Activated CD8-positive, alpha-beta memory T cell treated with anti-CD3 and anti-CD28 coated beads, Interleukin-2, amount 50 U/mL, for 1 hour (primary cell): Measurements from ENCODE around the gene C2CD4A.

Experiments used
- DNase-seq: peaks from one replicate; pipeline ENCODE4 v3.0.0-alpha.2; 2020; ENCODE audit errors: extremely low read depth

The C2CD4A gene

DNA sequence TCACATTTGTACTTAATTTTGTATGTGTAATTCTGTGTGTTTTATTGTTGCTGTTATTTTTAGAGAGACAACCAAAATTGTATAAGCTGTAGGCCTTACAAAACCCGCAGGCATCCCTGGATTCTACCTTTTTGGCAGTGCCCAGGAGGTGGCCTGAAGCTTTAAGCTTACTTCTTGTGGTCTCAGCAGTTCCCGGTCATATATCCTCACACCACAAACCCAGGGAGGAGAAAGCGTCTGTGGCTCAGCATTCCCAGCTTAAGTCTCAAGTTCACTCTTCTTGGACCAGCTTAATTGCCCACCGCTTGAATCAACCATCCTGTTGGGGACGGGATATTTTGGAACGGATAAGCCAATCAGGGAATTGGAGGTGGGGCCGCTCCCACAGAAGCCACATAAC is 36.7 kb downstream of the C2CD4A start:
- DNase-seq = no peak

DNA sequence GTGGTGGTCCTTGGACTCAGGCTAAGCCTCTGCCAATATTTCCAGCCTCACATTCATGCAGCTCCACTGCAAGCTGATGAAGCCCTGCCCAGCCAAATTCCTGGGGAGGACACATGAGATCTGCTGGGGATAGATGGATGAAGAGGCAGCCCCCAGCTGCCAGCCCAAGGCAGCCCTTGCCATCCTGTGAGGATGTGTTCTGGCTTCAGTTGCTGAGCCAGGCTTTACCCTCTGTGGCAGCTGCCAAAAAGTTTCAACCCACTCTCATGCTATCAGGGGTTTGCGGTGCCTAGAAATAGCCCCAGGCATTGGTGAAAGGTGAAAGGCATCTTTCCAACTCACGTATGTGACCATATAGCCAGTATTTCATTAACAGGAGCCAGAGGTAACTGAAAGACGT is 37.6 kb downstream of the C2CD4A start:
- DNase-seq = no peak

DNA sequence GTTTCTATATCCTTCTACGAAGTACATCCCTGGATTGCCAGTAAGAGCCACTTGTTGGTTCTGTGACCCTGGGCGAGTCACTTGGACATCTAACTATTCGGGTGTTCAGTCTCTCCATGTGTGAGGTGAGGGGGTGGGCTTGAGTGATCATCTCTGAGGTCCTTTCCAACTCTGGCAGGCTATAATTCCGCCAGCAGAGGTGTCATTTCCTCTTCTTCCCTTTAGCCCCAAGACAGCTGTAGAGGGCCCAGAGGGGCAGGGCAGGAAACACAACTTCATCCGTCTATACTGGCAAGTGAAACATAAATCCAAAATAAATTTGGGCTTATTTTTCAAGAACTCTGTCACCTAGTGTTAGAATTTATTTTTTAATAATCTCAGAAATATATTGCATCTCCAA is 38.1 kb downstream of the C2CD4A start:
- no peak for DNase-seq

DNA sequence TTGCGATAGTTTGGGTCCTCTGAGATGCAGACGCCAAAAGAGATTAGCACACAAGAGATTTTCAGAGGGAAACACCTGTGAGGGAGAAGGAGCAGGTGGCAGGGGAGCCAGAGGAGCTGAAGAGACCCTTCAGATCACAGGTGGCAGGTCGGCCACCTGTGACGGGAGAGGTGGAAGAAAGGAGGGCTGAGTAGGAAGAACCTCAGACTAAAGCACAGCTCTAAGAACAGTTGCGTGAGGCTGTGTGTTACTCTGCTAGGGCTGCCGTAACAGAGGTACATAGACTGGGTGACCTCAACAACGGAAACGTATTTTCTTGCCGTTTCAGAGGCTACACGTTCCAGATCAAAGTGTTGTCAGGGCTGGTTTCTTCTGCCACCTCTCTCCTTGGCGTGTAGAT is 38.5 kb downstream of the C2CD4A start:
- DNase-seq = no peak

DNA sequence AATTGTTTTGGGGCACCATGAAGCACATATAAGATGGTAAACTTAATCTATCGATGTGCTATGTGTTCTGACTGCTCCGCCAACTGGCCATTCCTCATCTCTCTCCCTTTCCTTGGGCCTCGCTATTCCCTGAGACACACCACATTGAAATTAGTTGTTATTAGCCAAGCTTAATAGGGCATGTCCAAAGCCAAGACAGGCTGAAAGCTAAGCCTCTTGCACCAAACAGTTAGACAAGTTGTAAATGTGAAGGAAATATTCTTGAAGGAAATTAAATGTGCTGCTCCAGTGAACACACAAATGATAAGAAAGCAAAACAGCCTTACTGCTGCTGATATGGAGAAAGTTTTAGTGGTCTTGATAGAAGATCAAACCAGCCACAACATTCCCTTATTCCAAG is 39.3 kb downstream of the C2CD4A start:
- DNase-seq = no peak

DNA sequence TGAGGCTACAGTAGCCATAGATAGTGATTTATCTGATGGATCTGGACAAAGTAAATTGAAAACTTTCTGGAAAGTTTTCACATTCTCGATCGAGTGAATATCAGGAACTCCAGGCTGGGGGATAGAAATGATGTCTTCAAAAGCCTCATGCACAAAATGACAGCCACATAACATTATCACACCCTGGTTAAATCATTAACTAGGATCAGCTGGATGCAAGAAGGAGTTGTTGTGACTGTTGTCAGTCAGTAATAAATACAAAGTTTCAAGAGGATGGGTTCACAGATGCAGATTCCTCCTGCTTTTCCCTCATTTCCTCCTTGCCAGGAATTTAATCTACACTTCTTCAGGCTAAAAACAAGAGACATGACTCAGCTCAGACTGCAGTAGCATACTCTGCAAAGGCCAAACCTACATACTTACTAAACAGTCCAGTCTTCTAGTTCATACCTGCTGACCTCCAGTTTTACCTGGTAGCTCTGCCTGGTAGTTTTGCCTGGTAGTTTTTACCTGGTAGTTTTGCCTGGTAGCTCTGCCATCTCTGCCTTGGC is 40.9 kb downstream of the C2CD4A start:
- no peak for DNase-seq

DNA sequence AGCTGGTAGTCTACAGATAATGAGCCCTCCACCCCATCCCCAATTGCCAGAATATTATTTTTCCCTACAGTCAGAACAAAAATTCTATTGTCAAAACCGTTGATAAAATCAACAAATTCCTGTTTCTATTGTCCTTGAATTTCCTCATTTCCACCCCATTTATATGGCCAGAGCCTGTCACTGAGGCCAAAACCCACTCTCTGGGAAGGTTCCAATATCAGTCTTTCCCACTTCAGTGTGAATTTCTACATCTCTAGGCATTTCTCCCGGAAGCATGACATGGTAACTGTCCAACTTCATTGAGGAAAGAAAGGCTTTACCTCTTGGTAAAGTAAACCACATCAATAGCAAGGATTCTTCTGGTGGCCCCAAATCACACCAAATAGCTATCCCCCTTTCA is 41.6 kb downstream of the C2CD4A start:
- DNase-seq = no peak

DNA sequence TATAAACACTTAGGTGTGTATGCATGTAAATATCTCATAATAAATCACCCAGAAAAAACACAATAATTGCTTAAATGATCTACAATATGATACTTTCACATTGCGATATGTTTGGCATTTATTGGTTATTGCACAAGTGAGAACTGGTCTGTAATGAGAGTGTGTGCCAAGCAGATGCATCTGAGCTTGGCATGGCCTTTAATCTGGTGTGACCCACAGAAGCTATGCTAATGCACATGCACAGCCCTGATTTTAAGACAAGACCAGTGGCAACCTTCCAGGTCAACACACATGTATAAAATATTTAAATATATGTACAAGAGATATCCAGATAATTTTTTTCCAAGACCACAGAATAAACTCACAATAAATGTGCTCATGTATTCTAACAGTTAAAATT is 42.7 kb downstream of the C2CD4A start:
- no peak for DNase-seq

- no peak for DNase-seq
Measured at GRCh38 chr15:62109982-62110851, 43.4 kb downstream of the C2CD4A start.

DNA sequence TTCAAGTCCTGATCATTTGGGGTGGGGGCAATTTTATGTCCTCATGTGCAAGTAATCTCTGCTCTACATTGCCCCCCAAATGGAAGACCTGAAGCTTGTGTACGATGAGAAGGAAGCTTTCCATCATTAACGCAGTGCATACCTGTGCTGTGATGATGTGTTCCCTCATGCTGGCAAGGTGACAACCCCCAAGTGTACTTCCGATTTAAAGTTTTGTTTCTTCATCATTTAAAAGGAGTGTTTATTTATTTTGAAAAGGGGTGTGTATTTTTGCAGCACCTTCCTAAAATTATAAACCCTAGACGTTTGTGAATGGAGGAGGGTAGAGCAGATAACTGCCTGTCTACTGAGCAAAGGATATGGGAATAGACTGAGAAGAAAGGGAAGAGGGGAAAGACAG is 45.3 kb downstream of the C2CD4A start:
- no peak for DNase-seq

GRCh38 chr15:62112616-62113593 is 46.1 kb downstream of the C2CD4A start:
- no peak for DNase-seq

GRCh38 chr15:62115847-62116246 is 49.1 kb downstream of the C2CD4A start:
- DNase-seq = no peak

GRCh38 chr15:62118520-62119226 is 51.9 kb downstream of the C2CD4A start:
- DNase-seq = no peak

DNA sequence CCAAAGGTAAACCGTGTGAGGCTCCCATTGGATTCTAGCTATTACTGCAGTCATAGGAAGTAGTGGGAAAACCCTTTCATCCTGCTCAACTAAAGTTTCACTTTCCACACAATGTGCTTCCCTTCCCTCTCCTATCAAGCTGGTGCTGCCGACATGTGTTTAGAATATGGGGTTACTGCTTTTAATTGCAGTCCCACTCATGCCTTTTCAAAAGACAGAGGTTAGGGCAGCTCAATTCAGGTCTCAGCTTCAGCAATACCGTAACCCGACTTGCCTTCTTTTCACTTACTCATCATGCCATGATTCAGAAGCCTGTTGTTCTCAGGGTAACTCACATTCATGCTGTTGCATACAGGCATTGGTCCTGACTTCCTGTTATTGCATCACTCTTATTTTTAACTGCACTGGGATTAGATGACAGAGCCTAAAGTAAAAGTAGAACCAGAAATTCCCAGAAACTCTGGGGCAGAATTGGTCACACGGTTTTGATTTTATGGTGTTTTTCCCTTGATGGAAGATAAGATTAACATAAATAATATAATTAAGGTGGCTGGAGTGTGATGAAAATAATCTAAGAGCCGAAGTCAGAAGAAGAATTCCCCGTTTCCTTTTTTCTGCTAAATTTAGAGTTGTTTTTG is 52.6 kb downstream of the C2CD4A start:
- DNase-seq = no peak

DNA sequence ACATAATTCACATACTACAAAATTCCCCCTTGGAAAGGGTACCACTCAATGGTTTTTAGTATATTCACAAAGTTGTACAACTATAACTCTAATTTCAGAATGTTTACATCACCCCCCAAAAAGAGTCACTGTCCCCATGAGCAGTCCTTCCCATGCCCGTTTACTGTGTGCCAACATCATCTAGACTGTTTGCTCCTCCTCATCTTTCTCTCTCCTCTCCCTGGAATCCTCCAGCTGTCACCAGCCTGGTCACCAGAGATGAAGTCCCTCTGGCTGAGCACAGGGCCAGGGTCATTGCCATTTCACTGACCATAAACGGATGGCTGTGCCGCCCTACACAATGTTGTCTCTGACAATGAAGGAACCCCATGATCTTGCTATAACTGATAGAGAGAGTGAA is 53.1 kb downstream of the C2CD4A start:
- no peak for DNase-seq
